ENCODE results near the gene SMYD2. TPM values are rescaled to one million over a fixed set of nuclear protein-coding genes. Genes with fewer than 3 reads are reported as not detected.

Gene SMYD2
- total and polyA plus RNA-seq, 3 donors from 2014 or later, result 73.9 to 89.4 (median 75.5) TPM

DNA sequence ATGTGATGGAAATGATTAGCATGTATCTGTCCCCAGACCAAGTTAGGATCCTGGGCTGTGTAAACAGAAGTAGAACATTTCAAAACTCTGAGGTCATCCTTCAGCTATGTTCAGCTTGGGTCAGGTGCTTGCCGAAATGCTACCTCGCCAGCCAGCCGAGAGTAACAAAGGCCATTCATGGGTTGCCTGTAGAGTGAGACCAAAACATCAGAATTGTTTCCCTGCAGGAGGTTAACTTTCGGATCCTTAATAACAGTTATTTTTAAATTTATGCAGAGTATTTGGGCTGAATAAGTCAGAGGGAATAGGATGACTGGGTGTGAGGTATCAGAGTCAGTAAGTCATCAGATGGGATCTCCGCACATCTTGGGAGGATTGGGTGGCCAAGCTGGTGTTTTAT lies 35.6 kb downstream of the SMYD2 start:
- WGBS, 2 donors, result 87 to 89% methylated on average over 5 of the region's 5 CpGs
- Histone ChIP-seq H3K27me3 (no peaks in the 10 kb centered on the region), H3K4me1 (no peaks in the 10 kb centered on the region), H3K27ac (no peak overlapping the region), H3K4me3 (no peak overlapping the region), H3K9me3 (no peaks in the 10 kb centered on the region), H3K36me3 (ENCODE audit: low read depth, missing control alignments) (no peaks in the 10 kb centered on the region)
- TF ChIP-seq POLR2A (IDR thresholded peaks at IDR 0.05) (no peak), CTCF (IDR thresholded peaks at IDR 0.05) (no peak)
- intact Hi-C loops (cut with DNase I; ENCODE audit: low total_unique reads), result no loop called here
- no peak for DNase-seq

GRCh38 chr1:214317300-214317699 lies 36.3 kb downstream of the SMYD2 start:
- Histone ChIP-seq H3K4me1 (no peaks in the 10 kb centered on the region), H3K4me3 (no peak overlapping the region), H3K36me3 (ENCODE audit: low read depth, missing control alignments) (no peaks in the 10 kb centered on the region), H3K9me3 (no peaks in the 10 kb centered on the region), H3K27me3 (no peaks in the 10 kb centered on the region), H3K27ac (no peak overlapping the region)
- WGBS, 2 donors, result 78 to 92% methylated on average over 4 of the region's 4 CpGs
- TF ChIP-seq CTCF (IDR thresholded peaks at IDR 0.05), result no peak
- TF ChIP-seq POLR2A (IDR thresholded peaks at IDR 0.05), result no peak
- intact Hi-C loops (cut with DNase I; ENCODE audit: low total_unique reads), result no loop called here
- DNase-seq, result no peak

- intact Hi-C loops (cut with DNase I; ENCODE audit: low total_unique reads), result no loop called here
- H3K9me3 ChIP-seq, result no peaks in the 10 kb centered on the region
Observed at GRCh38 chr1:214317734-214318133, 36.8 kb downstream of the SMYD2 start.

GRCh38 chr1:214318356-214318755 lies 37.4 kb downstream of the SMYD2 start:
- Histone ChIP-seq H3K36me3 (ENCODE audit: low read depth, missing control alignments) (no peaks in the 10 kb centered on the region), H3K27me3 (no peaks in the 10 kb centered on the region), H3K4me1 (no peaks in the 10 kb centered on the region), H3K27ac (no peak overlapping the region), H3K4me3 (no peak overlapping the region), H3K9me3 (no peaks in the 10 kb centered on the region)
- DNase-seq, result no peak
- 59 to 66% methylated on average over 6 of the region's 6 CpGs for WGBS, 2 donors
- TF ChIP-seq CTCF (IDR thresholded peaks at IDR 0.05) (no peak), POLR2A (IDR thresholded peaks at IDR 0.05) (no peak)
- intact Hi-C loops (cut with DNase I; ENCODE audit: low total_unique reads), result no loop called here

More at GRCh38 chr1:214317734-214318133, 36.8 kb downstream of the SMYD2 start:
- Histone ChIP-seq H3K27me3 (no peaks in the 10 kb centered on the region), H3K4me1 (no peaks in the 10 kb centered on the region), H3K4me3 (no peak overlapping the region), H3K27ac (no peak overlapping the region), H3K36me3 (ENCODE audit: low read depth, missing control alignments) (no peaks in the 10 kb centered on the region)
- no peak for TF ChIP-seq POLR2A (IDR thresholded peaks at IDR 0.05)
- TF ChIP-seq CTCF (IDR thresholded peaks at IDR 0.05), result peak in 1 of 3 experiments; percentile 11
- DNase-seq, result no peak
- 84 to 87% methylated on average over 5 of the region's 5 CpGs for WGBS, 2 donors

DNA sequence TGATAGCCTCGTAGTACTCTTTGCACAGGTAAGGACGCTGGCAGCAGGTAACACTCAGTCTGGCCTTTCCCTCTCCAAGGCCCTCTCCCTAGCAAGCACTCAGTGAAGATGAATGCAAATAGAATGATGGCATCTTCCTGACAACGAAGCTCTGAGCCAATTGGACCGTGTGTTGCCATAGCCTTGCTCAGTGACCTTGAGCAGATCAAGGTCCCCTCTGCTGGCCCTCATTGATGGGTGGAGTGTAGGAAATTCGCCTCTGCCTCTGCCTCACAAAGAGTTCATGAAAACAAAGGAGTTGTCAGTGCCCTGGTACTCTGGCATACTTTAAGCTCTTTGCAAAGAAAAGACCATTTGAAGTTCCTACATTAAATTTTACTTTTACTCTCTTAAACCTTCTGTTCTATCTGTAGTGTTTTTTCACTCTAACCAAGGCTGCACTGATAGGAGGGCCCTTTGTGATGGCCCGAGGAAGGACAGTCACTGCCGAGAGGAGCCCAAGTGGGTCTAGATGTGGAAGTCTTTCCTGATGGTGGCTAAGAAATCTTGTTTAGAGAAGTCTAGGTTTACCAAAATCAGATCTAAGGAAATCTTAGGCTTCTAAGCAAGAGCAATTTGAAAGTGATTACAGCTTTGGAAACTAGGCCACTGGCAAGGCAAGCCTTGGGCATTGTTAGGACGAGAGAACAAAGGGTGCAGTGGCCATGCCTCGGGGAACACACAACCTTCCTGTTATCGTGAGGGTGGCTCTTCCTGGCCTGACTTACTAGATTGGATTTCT lies 38.2 kb downstream of the SMYD2 start:
- intact Hi-C loops (cut with DNase I; ENCODE audit: low total_unique reads), result no loop called here
- DNase-seq, result no peak
- TF ChIP-seq CTCF (IDR thresholded peaks at IDR 0.05) (no peak), POLR2A (IDR thresholded peaks at IDR 0.05) (no peak)
- no peak overlapping the region for H3K27ac ChIP-seq
- H3K4me3 ChIP-seq, result no peak overlapping the region
- H3K9me3 ChIP-seq, result no peaks in the 10 kb centered on the region
- no peaks in the 10 kb centered on the region for H3K4me1 ChIP-seq
- H3K27me3 ChIP-seq, result no peaks in the 10 kb centered on the region
- no peaks in the 10 kb centered on the region for H3K36me3 ChIP-seq (ENCODE audit: low read depth, missing control alignments)
- 63 to 68% methylated on average over 10 of the region's 10 CpGs for WGBS, 2 donors

Measured in testis (tissue), 3 donors.